B cell (primary cell): ENCODE measurements around the gene DHX57. TPM values are rescaled to one million over a fixed set of nuclear protein-coding genes. Genes with fewer than 3 reads are reported as not detected.
A peak's percentile ranks its signal among the peaks of the same experiment; 100 is the strongest.

Experiments
- ATAC-seq: fragments of 200-7000 bp; cut with Tn5 transposase; one replicate; pipeline ENCODE4 v1.10.0; 2021; ENCODE audit warnings: low read depth, mild to moderate bottlenecking, moderate number of reproducible peaks, moderate library complexity
- CTCF ChIA-PET: fragments of 350-600 bp; sonication (Branson Sonifier 250); formaldehyde crosslinking; loops from one replicate; lab custom pipeline; 2021; ENCODE audit warnings: antibody characterized with exemption, inconsistent platforms; lab: Charles Lee
- POLR2A ChIA-PET: fragments of 350-600 bp; sonication (Branson Sonifier 250); formaldehyde crosslinking; loops from one replicate; lab custom pipeline; 2021; ENCODE audit warnings: antibody characterized with exemption; lab: Charles Lee
- DNase-seq: peaks from one replicate; pipeline ENCODE4 v3.0.0; 2013
- H2AFZ ChIP-seq: 2 replicates; pipeline ENCODE4 v1.6.1; 2012; ENCODE audit warnings: mild to moderate bottlenecking, low read depth, low read length; ENCODE audit not compliant: insufficient read depth, poor library complexity, severe bottlenecking
- H3K27ac ChIP-seq, 2 donors: 1 replicate in 1 of 2; 2 replicates in 1 of 2; pipeline ENCODE4 v1.5.1; 2012 to 2013; ENCODE audit warnings: low read length in 2 of 2, mild to moderate bottlenecking in 2 of 2, moderate library complexity in 1 of 2
- H3K27me3 ChIP-seq, 4 experiments: fragments of 200-600 bp in 1 of 4; sonication (generic) in 1 of 4; replicated peaks in 1 of 4; 1 replicate in 2 of 4; 2 replicates in 2 of 4; pipeline versions ENCODE4 v1.6.1 to v1.7.0; 2013 to 2016; ENCODE audit warnings: low read length in 3 of 4, mild to moderate bottlenecking in 2 of 4, mixed read lengths in 1 of 4, moderate library complexity in 1 of 4; ENCODE audit not compliant: insufficient read depth in 4 of 4, control insufficient read depth in 3 of 4; ENCODE audit errors: control extremely low read depth in 1 of 4
- H3K36me3 ChIP-seq, 2 experiments: replicated peaks in 1 of 2; 1 replicate in 1 of 2; 2 replicates in 1 of 2; pipeline versions ENCODE4 v1.6.1 to v1.7.1; 2013; ENCODE audit warnings: low read length in 1 of 2; ENCODE audit not compliant: insufficient read depth in 2 of 2, control insufficient read depth in 1 of 2; ENCODE audit errors: control extremely low read depth in 1 of 2, extremely low read depth in 1 of 2
- H3K4me1 ChIP-seq, 2 donors: fragments of 200-600 bp in 1 of 2; sonication (generic) in 1 of 2; 1 replicate in 1 of 2; 2 replicates in 1 of 2; pipeline versions ENCODE4 v1.5.1 to v1.6.1; 2013 to 2017; ENCODE audit warnings: low read length in 2 of 2; ENCODE audit not compliant: control insufficient read depth in 2 of 2, insufficient read depth in 2 of 2
- H3K4me2 ChIP-seq: replicated peaks from 2 replicates; pipeline ENCODE3; 2012; ENCODE audit warnings: mild to moderate bottlenecking, low read depth, low read length; ENCODE audit not compliant: poor library complexity, severe bottlenecking
- H3K4me3 ChIP-seq, 5 experiments: fragments of 200-600 bp in 1 of 5; sonication (generic) in 1 of 5; 1 replicate in 3 of 5; 2 replicates in 2 of 5; pipeline versions ENCODE4 v1.5.1 to v1.7.0; 2011 to 2016; ENCODE audit warnings: low read length in 4 of 5, mild to moderate bottlenecking in 4 of 5, low read depth in 2 of 5, control low read depth in 1 of 5, moderate library complexity in 1 of 5; ENCODE audit not compliant: insufficient read depth in 1 of 5; ENCODE audit errors: control extremely low read depth in 1 of 5, extremely low read depth in 1 of 5
- H3K79me2 ChIP-seq: fragments of 200-600 bp; sonication (generic); one replicate; pipeline ENCODE4 v1.6.0; 2016; ENCODE audit warnings: low read length; ENCODE audit not compliant: control insufficient read depth, insufficient read depth
- H3K9ac ChIP-seq: fragments of 200-600 bp; sonication (generic); 2 replicates; pipeline ENCODE4 v1.6.1; 2017; ENCODE audit warnings: mild to moderate bottlenecking, low read length, moderate library complexity
- H3K9me3 ChIP-seq, 3 donors: one replicate each; pipeline versions ENCODE4 v1.6.1 to v1.7.1; 2013; ENCODE audit warnings: low read length in 2 of 3; ENCODE audit not compliant: control insufficient read depth in 2 of 3, insufficient read depth in 1 of 3; ENCODE audit errors: control extremely low read depth in 1 of 3
- H4K20me1 ChIP-seq: 2 replicates; pipeline ENCODE4 v1.6.0; 2012; ENCODE audit warnings: mild to moderate bottlenecking, low read length; ENCODE audit not compliant: insufficient read depth, control insufficient read depth, poor library complexity, severe bottlenecking
- H3K27ac Mint-ChIP-seq: one replicate; pipeline ENCODE4 v1.8.0; 2021; ENCODE audit warnings: mixed read lengths
- H3K27me3 Mint-ChIP-seq: one replicate; pipeline ENCODE4 v1.8.0; 2021; ENCODE audit warnings: mixed read lengths
- H3K4me1 Mint-ChIP-seq: one replicate; pipeline ENCODE4 v1.8.0; 2021; ENCODE audit warnings: mixed read lengths
- H3K4me3 Mint-ChIP-seq: one replicate; pipeline ENCODE4 v1.8.0; 2021; ENCODE audit warnings: mixed read lengths
- H3K9me3 Mint-ChIP-seq: one replicate; pipeline ENCODE4 v1.8.0; 2022; ENCODE audit warnings: mixed read lengths; ENCODE audit not compliant: insufficient read depth
- EZH2 ChIP-seq: IDR thresholded peaks from 2 replicates; pipeline ENCODE4 v1.6.1; 2012; ENCODE audit warnings: borderline replicate concordance, low read depth, mild to moderate bottlenecking, moderate library complexity, low read length; ENCODE audit not compliant: insufficient read depth, poor library complexity, severe bottlenecking
- WGBS: methylation state at CpG from one replicate; pipeline ENCODE4 v1.1.5; 2013; ENCODE audit warnings: missing lambda C conversion rate; ENCODE audit not compliant: insufficient coverage; 5-methylcytosine and 5-hydroxymethylcytosine counted together
- intact Hi-C: fragments of 100-400 bp; cut with micrococcal nuclease; formaldehyde crosslinking; loops from one replicate; pipeline ENCODE4 v1.10.0; 2022
- polyA plus RNA-seq: library from polyadenylated mRNA; depleted of rRNA; stranded (reverse); fragments of >200 nt; gene quantifications from 2 replicates; pipeline ENCODE4 v1.2.3, GENCODE V29; 2012
- total RNA-seq, 2 donors: library from RNA; stranded (reverse); fragments of 120-200 nt in 1 of 2; gene quantifications; 1 replicate in 1 of 2; 2 replicates in 1 of 2; pipeline versions ENCODE4 v1.2.3 to v1.2.4, GENCODE V29; 2013 to 2022
- TF ChIP-seq, protein P1 (sequence below): fragments of 200-600 bp; IDR thresholded peaks from one replicate; pipeline ENCODE4 v1.8.0; 2022; ENCODE audit warnings: antibody characterized with exemption, mild to moderate bottlenecking

DHX57 gene
- total and polyA plus RNA-seq, 2 donors (not counting 1 experiment from before 2014, with no cell fraction given): 7.7 to 25.0 TPM

DNA sequence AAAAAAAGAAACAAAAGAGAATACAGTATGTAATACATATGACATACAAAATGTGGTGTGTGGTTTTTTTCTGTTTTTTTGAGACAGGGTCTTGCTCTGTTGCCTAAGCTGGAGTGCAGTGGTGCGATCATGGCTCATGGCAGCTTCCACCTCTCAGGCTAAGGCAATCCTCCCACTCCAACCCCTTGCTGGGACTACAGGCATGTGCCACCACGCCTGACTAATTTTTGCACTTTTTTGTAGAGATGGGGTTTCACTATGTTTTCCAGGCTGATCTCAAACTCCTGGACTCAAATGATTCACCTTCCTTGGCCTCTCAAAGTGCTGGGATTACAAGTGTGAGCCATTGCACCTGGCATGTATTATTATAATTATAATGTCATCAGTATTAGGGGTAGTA is 38.9 kb downstream of the DHX57 start:
- ChIA-PET CTCF (interaction anchor here (1.2 kb wide), 1 partner anchor 255 kb away, joined by 4 read pairs; no protein-coding TSS in a partner anchor), POLR2A (interaction anchor here (0.7 kb wide), 2 partner anchors 296 to 337 kb away, joined by 5 to 8 read pairs; no protein-coding TSS in a partner anchor)
- Histone ChIP-seq H3K27me3 (no peaks in the 10 kb centered on the region), H3K79me2 (no peaks in the 10 kb centered on the region), H3K9me3 (peaks cover 0 to 18% (median 3%) of the 10 kb centered on the region in 3 donors), H3K4me3 (no peak overlapping the region), H3K4me1 (peaks cover 52 to 58% of the 10 kb centered on the region in 2 donors), H3K4me2 (peak overlapping the region; percentile 51), H2AFZ (no peak overlapping the region), H3K36me3 (peaks cover 4 to 14% of the 10 kb centered on the region in 2 experiments), H4K20me1 (no peaks in the 10 kb centered on the region), H3K27ac (peak overlapping the region; percentile 30 to 72), H3K9ac (no peak overlapping the region)
- peak overlapping the region; percentile 53 for H3K27ac Mint-ChIP-seq
- DNase-seq (peak; percentile 9), ATAC-seq (no peak)
- no peak for TF ChIP-seq EZH2
- TF ChIP-seq, protein P1, sequence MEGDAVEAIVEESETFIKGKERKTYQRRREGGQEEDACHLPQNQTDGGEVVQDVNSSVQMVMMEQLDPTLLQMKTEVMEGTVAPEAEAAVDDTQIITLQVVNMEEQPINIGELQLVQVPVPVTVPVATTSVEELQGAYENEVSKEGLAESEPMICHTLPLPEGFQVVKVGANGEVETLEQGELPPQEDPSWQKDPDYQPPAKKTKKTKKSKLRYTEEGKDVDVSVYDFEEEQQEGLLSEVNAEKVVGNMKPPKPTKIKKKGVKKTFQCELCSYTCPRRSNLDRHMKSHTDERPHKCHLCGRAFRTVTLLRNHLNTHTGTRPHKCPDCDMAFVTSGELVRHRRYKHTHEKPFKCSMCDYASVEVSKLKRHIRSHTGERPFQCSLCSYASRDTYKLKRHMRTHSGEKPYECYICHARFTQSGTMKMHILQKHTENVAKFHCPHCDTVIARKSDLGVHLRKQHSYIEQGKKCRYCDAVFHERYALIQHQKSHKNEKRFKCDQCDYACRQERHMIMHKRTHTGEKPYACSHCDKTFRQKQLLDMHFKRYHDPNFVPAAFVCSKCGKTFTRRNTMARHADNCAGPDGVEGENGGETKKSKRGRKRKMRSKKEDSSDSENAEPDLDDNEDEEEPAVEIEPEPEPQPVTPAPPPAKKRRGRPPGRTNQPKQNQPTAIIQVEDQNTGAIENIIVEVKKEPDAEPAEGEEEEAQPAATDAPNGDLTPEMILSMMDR: no peak
- H3K27me3 Mint-ChIP-seq: no peaks in the 10 kb centered on the region
- H3K4me1 Mint-ChIP-seq: peaks cover 43% of the 10 kb centered on the region
- H3K4me3 Mint-ChIP-seq: no peak overlapping the region
- no peaks in the 10 kb centered on the region for H3K9me3 Mint-ChIP-seq
- WGBS: no CpG with 5 or more reads among the region's 2 CpGs
- intact Hi-C loops: loop anchor here (2.0 to 10.0 kb wide), 2 partner anchors 62 to 86 kb away; partner anchors contain the start of genes GEMIN6 and SRSF7

DNA sequence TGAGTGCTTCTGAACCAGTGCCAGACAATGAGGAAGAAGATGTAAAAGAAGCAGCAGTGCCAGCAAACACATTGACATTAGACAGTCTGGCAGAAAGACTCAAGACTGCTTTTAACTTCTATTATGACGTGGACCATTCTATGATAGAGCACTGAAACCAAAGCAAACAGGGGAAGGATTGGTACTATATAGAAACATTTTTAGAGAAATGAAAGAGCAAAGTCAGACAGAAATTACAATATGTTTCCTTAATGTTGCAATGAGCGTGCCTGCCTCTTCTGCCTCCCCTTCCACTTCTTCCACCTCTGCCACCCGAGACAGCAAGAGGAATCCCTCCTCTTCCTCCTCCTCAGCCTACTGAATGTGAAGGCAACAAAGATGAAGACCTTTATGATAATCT is 39.7 kb downstream of the DHX57 start:
- 0% methylated on average over 2 of the region's 3 CpGs for WGBS
- Mint-ChIP-seq H3K4me1 (peaks cover 39% of the 10 kb centered on the region), H3K27ac (peak overlapping the region; percentile 94), H3K4me3 (peak overlapping the region; percentile 78), H3K27me3 (no peaks in the 10 kb centered on the region), H3K9me3 (no peaks in the 10 kb centered on the region)
- Histone ChIP-seq H3K9ac (peak overlapping the region; percentile 7), H3K4me2 (peak overlapping the region; percentile 51), H3K27ac (peak overlapping the region; percentile 30 to 72), H3K36me3 (peaks cover 0 to 14% of the 10 kb centered on the region in 2 experiments), H3K4me1 (peaks cover 52 to 58% of the 10 kb centered on the region in 2 donors), H3K79me2 (no peaks in the 10 kb centered on the region), H3K9me3 (peaks cover 0 to 18% (median 3%) of the 10 kb centered on the region in 3 donors), H4K20me1 (no peaks in the 10 kb centered on the region), H3K4me3 (no peak overlapping the region), H2AFZ (peak overlapping the region; percentile 38), H3K27me3 (no peaks in the 10 kb centered on the region)
- TF ChIP-seq, protein P1: no peak
- no peak for TF ChIP-seq EZH2
- CTCF ChIA-PET: interaction anchor here (1.2 kb wide), 1 partner anchor 254 kb away, joined by 4 read pairs; no protein-coding TSS in a partner anchor
- peak; percentile 90 for ATAC-seq
- intact Hi-C loops: loop anchor here (1.0 to 10.0 kb wide), 3 partner anchors 61 to 255 kb away; partner anchors contain the start of genes GEMIN6 and SRSF7
- POLR2A ChIA-PET: interaction anchor here (0.7 to 1.1 kb wide), 2 partner anchors 85 to 336 kb away, joined by 3 to 5 read pairs; partner anchors contain the start of gene SRSF7
- DNase-seq: peak; percentile 71
